OCI-LY7 (cell line): ENCODE results near the gene PRKCA. TPM values are rescaled to one million over a fixed set of nuclear protein-coding genes. Genes with fewer than 3 reads are reported as not detected.

ENCODE experiments used
- BruUV-seq: library from RNA; stranded (reverse); fragments of 400-500 nt; replicated peaks from 2 replicates; lab custom pipeline; 2021; lab: Mats Ljungman, UMichigan
- CTCF ChIA-PET: fragments of 300-600 bp; sonication (Branson Sonifier 250); formaldehyde crosslinking; loops from one replicate; lab custom pipeline; 2022; ENCODE audit warnings: antibody characterized with exemption; ENCODE audit not compliant: unreplicated experiment; lab: Charles Lee
- POLR2A ChIA-PET: fragments of 300-600 bp; sonication (Branson Sonifier 250); formaldehyde crosslinking; loops from one replicate; lab custom pipeline; 2022; ENCODE audit warnings: antibody characterized with exemption; lab: Charles Lee
- DNase-seq: peaks from one replicate; pipeline ENCODE4 v3.0.0-alpha.2; 2015; ENCODE audit warnings: low spot score
- H2AFZ ChIP-seq: fragments of 200-600 bp; sonication (generic), shearing (Covaris generic); 2 replicates; pipeline ENCODE4 v1.6.1; 2014; ENCODE audit warnings: mild to moderate bottlenecking, antibody characterized with exemption, low read length, moderate library complexity
- H3K27ac ChIP-seq: fragments of 200-600 bp; sonication (generic); 2 replicates; pipeline ENCODE4 v1.5.1; 2014; ENCODE audit warnings: mixed run types, low read depth, mild to moderate bottlenecking, moderate library complexity, low read length, inconsistent platforms; ENCODE audit not compliant: poor library complexity, severe bottlenecking
- H3K36me3 ChIP-seq: fragments of 200-600 bp; sonication (generic); 2 replicates; pipeline ENCODE4 v1.6.1; 2014; ENCODE audit warnings: mild to moderate bottlenecking, antibody characterized with exemption, low read length, moderate library complexity, mixed read lengths; ENCODE audit not compliant: insufficient read depth
- H3K4me1 ChIP-seq: fragments of 200-600 bp; sonication (generic); 2 replicates; pipeline ENCODE4 v1.5.1; 2014; ENCODE audit warnings: mild to moderate bottlenecking, low read length; ENCODE audit not compliant: insufficient read depth, poor library complexity, severe bottlenecking
- H3K4me2 ChIP-seq: fragments of 200-600 bp; sonication (generic); 2 replicates; pipeline ENCODE4 v1.6.1; 2014; ENCODE audit warnings: mild to moderate bottlenecking, low read length
- H3K4me3 ChIP-seq: fragments of 200-600 bp; sonication (generic); 2 replicates; pipeline ENCODE4 v1.5.1; 2014; ENCODE audit warnings: mild to moderate bottlenecking, low read depth, low read length; ENCODE audit not compliant: poor library complexity, severe bottlenecking
- H3K79me2 ChIP-seq: fragments of 200-600 bp; sonication (generic); 2 replicates; pipeline ENCODE4 v1.6.1; 2016; ENCODE audit warnings: low read depth, mild to moderate bottlenecking, low read length, moderate library complexity, mixed read lengths; ENCODE audit not compliant: insufficient read depth
- H3K9me2 ChIP-seq: fragments of 200-600 bp; sonication (generic); 2 replicates; pipeline ENCODE4 v1.6.1; 2016; ENCODE audit warnings: mild to moderate bottlenecking, low read length, mixed read lengths; ENCODE audit not compliant: insufficient read depth
- H3K9me3 ChIP-seq: fragments of 200-600 bp; sonication (generic); 2 replicates; pipeline ENCODE4 v1.6.1; 2014; ENCODE audit warnings: mild to moderate bottlenecking, mixed run types, low read length, mixed read lengths
- H4K20me1 ChIP-seq: fragments of 200-600 bp; sonication (generic); 2 replicates; pipeline ENCODE4 v1.6.1; 2014; ENCODE audit warnings: mild to moderate bottlenecking, antibody characterized with exemption, low read length, moderate library complexity, mixed read lengths; ENCODE audit not compliant: insufficient read depth
- CTCF ChIP-seq: fragments of 200-600 bp; sonication (generic); conservative IDR thresholded peaks from 2 replicates; pipeline ENCODE4 v1.5.1; 2014; ENCODE audit warnings: mild to moderate bottlenecking, antibody characterized with exemption, low read length, moderate library complexity, mixed read lengths
- EZH2phosphoT487 ChIP-seq: fragments of 200-600 bp; sonication (generic); IDR thresholded peaks from 2 replicates; pipeline ENCODE4 v1.6.1; 2018; ENCODE audit warnings: low read depth, borderline replicate concordance, mild to moderate bottlenecking, mixed run types, antibody characterized with exemption, low read length, moderate library complexity, mixed read lengths
- intact Hi-C: fragments of 100-400 bp; cut with micrococcal nuclease; formaldehyde crosslinking; loops from one replicate; pipeline ENCODE4 v1.10.0; 2022; ENCODE audit not compliant: unreplicated experiment
- total RNA-seq, 2 experiments: library from RNA; depleted of rRNA in 1 of 2; stranded (reverse); fragments of >200 nt in 1 of 2; shearing (Covaris generic) in 1 of 2; gene quantifications; 2 replicates each; pipeline ENCODE4 v1.2.3, GENCODE V29; 2014 to 2022

PRKCA gene
- total RNA-seq, 2 experiments from 2014 or later, result 6.6 to 32.1 TPM

GRCh38 chr17:66381701-66382362, 79.4 kb downstream of the PRKCA start:
- no TSS peak for BruUV-seq
- H3K4me1 ChIP-seq, result no peaks in the 10 kb centered on the region
- no peak for TF ChIP-seq EZH2phosphoT487
- TF ChIP-seq CTCF, result no peak
- no peaks in the 10 kb centered on the region for H3K36me3 ChIP-seq
- no peak overlapping the region for H2AFZ ChIP-seq
- no peak for DNase-seq
- H3K27ac ChIP-seq, result no peak overlapping the region
- intact Hi-C loops, result no loop called here
- H3K4me2 ChIP-seq, result no peak overlapping the region
- no peaks in the 10 kb centered on the region for H3K9me3 ChIP-seq
- H4K20me1 ChIP-seq, result no peaks in the 10 kb centered on the region
- no peaks in the 10 kb centered on the region for H3K79me2 ChIP-seq
- POLR2A ChIA-PET, result interaction anchor here (0.9 to 1.2 kb wide), 2 partner anchors 36 to 64 kb away, joined by 3 to 4 read pairs; no protein-coding TSS in a partner anchor
- CTCF ChIA-PET, result interaction anchor here (0.8 kb wide), 1 partner anchor 11 kb away, joined by 3 read pairs; no protein-coding TSS in a partner anchor
- no peak overlapping the region for H3K4me3 ChIP-seq
- H3K9me2 ChIP-seq, result no peaks in the 10 kb centered on the region

GRCh38 chr17:66383333-66383732, 80.9 kb downstream of the PRKCA start:
- intact Hi-C loops, result no loop called here
- H3K4me2 ChIP-seq, result no peak overlapping the region
- no peaks in the 10 kb centered on the region for H3K79me2 ChIP-seq
- H2AFZ ChIP-seq, result no peak overlapping the region
- DNase-seq, result no peak
- H3K9me3 ChIP-seq, result no peaks in the 10 kb centered on the region
- ChIA-PET CTCF (no interaction called here), POLR2A (interaction anchor here (0.6 kb wide), 1 partner anchor 820 kb away, joined by 5 read pairs; no protein-coding TSS in a partner anchor)
- H3K4me1 ChIP-seq, result no peaks in the 10 kb centered on the region
- H3K27ac ChIP-seq, result no peak overlapping the region
- no peak for TF ChIP-seq CTCF
- no peak for TF ChIP-seq EZH2phosphoT487
- H3K36me3 ChIP-seq, result no peaks in the 10 kb centered on the region
- no peak overlapping the region for H3K4me3 ChIP-seq
- no TSS peak for BruUV-seq
- H3K9me2 ChIP-seq, result no peaks in the 10 kb centered on the region
- H4K20me1 ChIP-seq, result no peaks in the 10 kb centered on the region
